Liver (tissue), 9 donors: ENCODE data around the gene ENDOU. TPM values are rescaled to one million over a fixed set of nuclear protein-coding genes. Genes with fewer than 3 reads are reported as not detected.

ENCODE experiments used
- DNase-seq: peaks from one replicate; pipeline ENCODE4 v3.0.0-alpha.2; 2017; ENCODE audit warnings: low spot score
- H3K27ac ChIP-seq, 2 donors: one replicate each; pipeline ENCODE4 v1.7.0; 2013; ENCODE audit warnings: inconsistent platforms in 2 of 2, low read length in 2 of 2, control low read depth in 1 of 2, low read depth in 1 of 2, mild to moderate bottlenecking in 1 of 2
- H3K27me3 ChIP-seq, 4 donors: one replicate each; pipeline versions ENCODE4 v1.6.1 to v1.7.0; 2013; ENCODE audit warnings: low read length in 3 of 4, inconsistent platforms in 1 of 4, mild to moderate bottlenecking in 1 of 4, moderate library complexity in 1 of 4; ENCODE audit not compliant: control insufficient read depth in 4 of 4, insufficient read depth in 4 of 4
- H3K36me3 ChIP-seq, 4 donors: one replicate each; pipeline versions ENCODE4 v1.6.1 to v1.7.0; 2013; ENCODE audit warnings: low read length in 3 of 4, mild to moderate bottlenecking in 3 of 4, low read depth in 1 of 4, moderate library complexity in 1 of 4; ENCODE audit not compliant: control insufficient read depth in 4 of 4, insufficient read depth in 3 of 4
- H3K4me1 ChIP-seq, 4 donors: one replicate each; pipeline versions ENCODE4 v1.6.1 to v1.7.0; 2013; ENCODE audit warnings: low read length in 3 of 4, mild to moderate bottlenecking in 3 of 4, moderate library complexity in 1 of 4; ENCODE audit not compliant: control insufficient read depth in 4 of 4, insufficient read depth in 4 of 4
- H3K4me3 ChIP-seq, 3 donors: one replicate each; pipeline versions ENCODE4 v1.6.1 to v1.7.0; 2013; ENCODE audit warnings: low read length in 3 of 3, control low read depth in 1 of 3, low read depth in 1 of 3, mild to moderate bottlenecking in 1 of 3
- H3K9ac ChIP-seq, 2 donors: one replicate each; pipeline ENCODE4 v1.7.0; 2013; ENCODE audit warnings: low read length in 2 of 2, mild to moderate bottlenecking in 2 of 2, moderate library complexity in 2 of 2, control low read depth in 1 of 2, low read depth in 1 of 2
- H3K9me3 ChIP-seq, 4 donors: one replicate each; pipeline versions ENCODE4 v1.6.1 to v1.7.0; 2013; ENCODE audit warnings: low read length in 3 of 4; ENCODE audit not compliant: control insufficient read depth in 4 of 4
- ATF3 ChIP-seq: IDR thresholded peaks from 2 replicates; pipeline ENCODE4 v1.6.1; 2016; ENCODE audit warnings: antibody characterized with exemption
- CTCF ChIP-seq: fragments of 150-350 bp; IDR thresholded peaks from 2 replicates; pipeline ENCODE4 v1.5.1; 2017; ENCODE audit warnings: improper control_type of control experiment, low read depth, low read length; ENCODE audit not compliant: missing input control
- EGR1 ChIP-seq, 2 donors: IDR thresholded peaks; 2 replicates each; pipeline ENCODE4 v1.6.1; 2016 to 2018; ENCODE audit warnings: antibody characterized with exemption in 2 of 2, low read depth in 2 of 2
- FOXA1 ChIP-seq: IDR thresholded peaks from 2 replicates; pipeline ENCODE4 v1.6.1; 2016; ENCODE audit warnings: antibody characterized with exemption
- FOXA2 ChIP-seq: IDR thresholded peaks from 2 replicates; pipeline ENCODE4 v1.6.1; 2016; ENCODE audit warnings: antibody characterized with exemption
- GABPA ChIP-seq, 2 donors: IDR thresholded peaks in 1 of 2; conservative IDR thresholded peaks in 1 of 2; 2 replicates each; pipeline ENCODE4 v1.6.1; 2016; ENCODE audit warnings: antibody characterized with exemption in 2 of 2, mild to moderate bottlenecking in 1 of 2, moderate library complexity in 1 of 2
- HNF4A ChIP-seq, 2 donors: conservative IDR thresholded peaks; 2 replicates each; pipeline ENCODE4 v1.6.1; 2016; ENCODE audit warnings: antibody characterized with exemption in 2 of 2, mild to moderate bottlenecking in 2 of 2
- HNF4G ChIP-seq: IDR thresholded peaks from 2 replicates; pipeline ENCODE4 v1.6.1; 2016; ENCODE audit warnings: antibody characterized with exemption
- JUND ChIP-seq, 2 donors: IDR thresholded peaks; 2 replicates each; pipeline ENCODE4 v1.6.1; 2016; ENCODE audit warnings: antibody characterized with exemption in 2 of 2
- MAX ChIP-seq: IDR thresholded peaks from 2 replicates; pipeline ENCODE4 v1.6.1; 2016; ENCODE audit warnings: antibody characterized with exemption
- NR2F2 ChIP-seq: IDR thresholded peaks from 2 replicates; pipeline ENCODE4 v1.6.1; 2016; ENCODE audit warnings: antibody characterized with exemption
- RAD21 ChIP-seq, 2 donors: IDR thresholded peaks; 2 replicates each; pipeline ENCODE4 v1.6.1; 2016; ENCODE audit warnings: antibody characterized with exemption in 2 of 2, mild to moderate bottlenecking in 2 of 2
- REST ChIP-seq: IDR thresholded peaks from 2 replicates; pipeline ENCODE4 v1.6.1; 2016; ENCODE audit warnings: antibody characterized with exemption, mild to moderate bottlenecking
- RXRA ChIP-seq, 2 donors: IDR thresholded peaks; 2 replicates each; pipeline ENCODE4 v1.6.1; 2017 to 2018; ENCODE audit warnings: antibody characterized with exemption in 2 of 2, mild to moderate bottlenecking in 1 of 2
- SP1 ChIP-seq: IDR thresholded peaks from 2 replicates; pipeline ENCODE4 v1.6.1; 2018; ENCODE audit warnings: antibody characterized with exemption, mild to moderate bottlenecking
- TAF1 ChIP-seq: conservative IDR thresholded peaks from 2 replicates; pipeline ENCODE4 v1.6.1; 2016; ENCODE audit warnings: antibody characterized with exemption, mild to moderate bottlenecking
- YY1 ChIP-seq: IDR thresholded peaks from 2 replicates; pipeline ENCODE4 v1.6.1; 2016; ENCODE audit warnings: antibody characterized with exemption, mild to moderate bottlenecking
- ZBTB33 ChIP-seq: IDR thresholded peaks from 2 replicates; pipeline ENCODE4 v1.6.1; 2016; ENCODE audit warnings: antibody characterized with exemption
- WGBS: extraction: QIAGEN DNeasy Blood & Tissue Kit; methylation state at CpG from one replicate; pipeline ENCODE4 v1.1.7; 2013; 5-methylcytosine and 5-hydroxymethylcytosine counted together
- polyA plus RNA-seq, 2 donors: library from polyadenylated mRNA; stranded (reverse) in 1 of 2; unstranded in 1 of 2; fragments of 200-250 nt in 1 of 2; fragments of >200 nt in 1 of 2; fragmentation: Nextera tagmentation in 1 of 2; extraction: Ambion mirVana in 1 of 2; gene quantifications; one replicate each; pipeline versions ENCODE4 v1.2.1 to v1.2.3, GENCODE V29; 2013 to 2015
- total RNA-seq, 2 donors: library from RNA; depleted of rRNA; stranded (reverse); fragments of >200 nt; gene quantifications; one replicate each; pipeline ENCODE4 v1.2.3, GENCODE V29; 2014
- donor health status: healthy.
- donor health status: healthy.
- donor health status: healthy.
- donor health status: healthy.
- donor health status: healthy.

Gene ENDOU
- total and polyA plus RNA-seq, 4 donors, result 0.25 TPM; not detected in 3

GRCh38 chr12:47748899-47749298, 23.6 kb upstream of the ENDOU start:
- no peak overlapping the region for H3K9ac ChIP-seq
- no peaks in the 10 kb centered on the region for H3K9me3 ChIP-seq
- no peaks in the 10 kb centered on the region for H3K27me3 ChIP-seq
- TF ChIP-seq RAD21 (IDR thresholded peaks at IDR 0.05) (no peak), NR2F2 (no peak), EGR1 (IDR thresholded peaks at IDR 0.05; ENCODE audit: low read depth in 2 of 2) (no peak), CTCF (no peak), FOXA1 (no peak), GABPA (IDR thresholded peaks at IDR 0.05 in 1 of 2, conservative IDR thresholded peaks at IDR 0.05 in 1 of 2) (no peak), YY1 (no peak), HNF4A (conservative IDR thresholded peaks at IDR 0.05) (no peak), HNF4G (no peak), ATF3 (no peak), SP1 (no peak), JUND (IDR thresholded peaks at IDR 0.05) (no peak), FOXA2 (no peak), MAX (no peak), ZBTB33 (no peak)
- H3K27ac ChIP-seq, result no peak overlapping the region
- no peaks in the 10 kb centered on the region for H3K4me1 ChIP-seq
- WGBS, result 95% methylated on average over 3 of the region's 3 CpGs
- H3K36me3 ChIP-seq, result no peaks in the 10 kb centered on the region
- DNase-seq, result no peak
- H3K4me3 ChIP-seq, result no peak overlapping the region

GRCh38 chr12:47748507-47748828, 23.2 kb upstream of the ENDOU start:
- no peak for DNase-seq
- WGBS, result 91% methylated on average over 1 of the region's 1 CpG
- H3K4me3 ChIP-seq, result no peak overlapping the region
- no peaks in the 10 kb centered on the region for H3K4me1 ChIP-seq
- H3K9me3 ChIP-seq, result no peaks in the 10 kb centered on the region
- H3K9ac ChIP-seq, result no peak overlapping the region
- TF ChIP-seq HNF4A (conservative IDR thresholded peaks at IDR 0.05) (no peak), GABPA (IDR thresholded peaks at IDR 0.05 in 1 of 2, conservative IDR thresholded peaks at IDR 0.05 in 1 of 2) (no peak), CTCF (no peak), ZBTB33 (no peak), ATF3 (no peak), EGR1 (IDR thresholded peaks at IDR 0.05; ENCODE audit: low read depth in 2 of 2) (no peak), SP1 (no peak), FOXA1 (no peak), REST (no peak), NR2F2 (no peak), JUND (IDR thresholded peaks at IDR 0.05) (no peak), HNF4G (no peak), MAX (no peak), FOXA2 (no peak), TAF1 (no peak), RXRA (IDR thresholded peaks at IDR 0.05) (no peak), YY1 (no peak), RAD21 (IDR thresholded peaks at IDR 0.05) (no peak)
- H3K36me3 ChIP-seq, result no peaks in the 10 kb centered on the region
- no peak overlapping the region for H3K27ac ChIP-seq
- H3K27me3 ChIP-seq, result no peaks in the 10 kb centered on the region
